CD1c-positive myeloid dendritic cell (primary cell): ENCODE results near the gene LRP1-AS.
A peak's percentile ranks its signal among the peaks of the same experiment; 100 is the strongest.

Experiments
- DNase-seq: peaks from one replicate; pipeline ENCODE4 v3.0.0-alpha.2; 2016; ENCODE audit errors: extremely low spot score

LRP1-AS gene

GRCh38 chr12:57146961-57147944, at the start of gene LRP1-AS:
Gene LRP1-AS, minus strand, starts transcription at chr12:57147619.
- DNase-seq: no peak

- DNase-seq: no peak
Observed at GRCh38 chr12:57196956-57197355, 49.5 kb upstream of the LRP1-AS start.

GRCh38 chr12:57196439-57196838, 49.0 kb upstream of the LRP1-AS start:
- no peak for DNase-seq

GRCh38 chr12:57195611-57196371, 48.4 kb upstream of the LRP1-AS start:
- DNase-seq: no peak

- DNase-seq: no peak
Observed at GRCh38 chr12:57195186-57195585, 47.8 kb upstream of the LRP1-AS start.

- DNase-seq: no peak
Observed at GRCh38 chr12:57194253-57194652, 46.8 kb upstream of the LRP1-AS start.

- no peak for DNase-seq
Observed at GRCh38 chr12:57193706-57194245, 46.4 kb upstream of the LRP1-AS start.

- no peak for DNase-seq
Observed at GRCh38 chr12:57192920-57193319, 45.5 kb upstream of the LRP1-AS start.

- DNase-seq: no peak
Observed at GRCh38 chr12:57191410-57191809, 44.0 kb upstream of the LRP1-AS start.

- no peak for DNase-seq
Observed at GRCh38 chr12:57190821-57191220, 43.4 kb upstream of the LRP1-AS start.

GRCh38 chr12:57190037-57190436, 42.6 kb upstream of the LRP1-AS start:
- DNase-seq: no peak

GRCh38 chr12:57188090-57188425, 40.6 kb upstream of the LRP1-AS start:
- no peak for DNase-seq

- no peak for DNase-seq
Observed at GRCh38 chr12:57187222-57188089, 40.0 kb upstream of the LRP1-AS start.

- DNase-seq: no peak
Observed at GRCh38 chr12:57185906-57186508, 38.6 kb upstream of the LRP1-AS start.

- no peak for DNase-seq
Observed at GRCh38 chr12:57185403-57185802, 38.0 kb upstream of the LRP1-AS start.

GRCh38 chr12:57183939-57184725, 36.7 kb upstream of the LRP1-AS start:
- no peak for DNase-seq

GRCh38 chr12:57182918-57183575, 35.6 kb upstream of the LRP1-AS start:
- DNase-seq: peak; percentile 79

- DNase-seq: no peak
Observed at GRCh38 chr12:57181561-57182155, 34.2 kb upstream of the LRP1-AS start.

GRCh38 chr12:57181072-57181471, 33.7 kb upstream of the LRP1-AS start:
- no peak for DNase-seq
